Measurements from ENCODE around the gene C17orf67. TPM values are rescaled to one million over a fixed set of nuclear protein-coding genes. Genes with fewer than 3 reads are reported as not detected.
A peak's percentile ranks its signal among the peaks of the same experiment; 100 is the strongest.

Gene C17orf67
- total RNA-seq, 1 experiment from 2014 or later: 1.0 TPM

DNA sequence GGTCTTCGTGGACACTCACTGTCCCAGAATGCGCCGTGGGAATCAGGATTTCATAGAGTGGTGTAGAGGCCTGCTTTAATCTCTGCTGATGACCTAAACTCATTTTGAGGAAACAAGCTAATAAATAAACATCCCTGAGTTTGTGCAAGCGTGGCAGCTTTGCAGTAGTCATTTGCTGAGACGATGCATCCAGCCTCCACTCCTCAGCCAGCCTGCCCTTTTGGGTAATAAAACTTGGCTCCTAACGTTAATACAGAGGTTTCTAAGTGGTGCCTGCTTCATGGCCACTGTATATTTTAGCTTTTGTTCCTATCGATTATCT, 1.5 kb upstream of the C17orf67 start:
- WGBS (ENCODE audit: extremely low coverage, insufficient read length, low lambda C conversion rate): no CpG with 5 or more reads among the region's 7 CpGs
- H3K4me3 Mint-ChIP-seq: peak overlapping the region; percentile 80 to 90
- TF ChIP-seq, protein P1, sequence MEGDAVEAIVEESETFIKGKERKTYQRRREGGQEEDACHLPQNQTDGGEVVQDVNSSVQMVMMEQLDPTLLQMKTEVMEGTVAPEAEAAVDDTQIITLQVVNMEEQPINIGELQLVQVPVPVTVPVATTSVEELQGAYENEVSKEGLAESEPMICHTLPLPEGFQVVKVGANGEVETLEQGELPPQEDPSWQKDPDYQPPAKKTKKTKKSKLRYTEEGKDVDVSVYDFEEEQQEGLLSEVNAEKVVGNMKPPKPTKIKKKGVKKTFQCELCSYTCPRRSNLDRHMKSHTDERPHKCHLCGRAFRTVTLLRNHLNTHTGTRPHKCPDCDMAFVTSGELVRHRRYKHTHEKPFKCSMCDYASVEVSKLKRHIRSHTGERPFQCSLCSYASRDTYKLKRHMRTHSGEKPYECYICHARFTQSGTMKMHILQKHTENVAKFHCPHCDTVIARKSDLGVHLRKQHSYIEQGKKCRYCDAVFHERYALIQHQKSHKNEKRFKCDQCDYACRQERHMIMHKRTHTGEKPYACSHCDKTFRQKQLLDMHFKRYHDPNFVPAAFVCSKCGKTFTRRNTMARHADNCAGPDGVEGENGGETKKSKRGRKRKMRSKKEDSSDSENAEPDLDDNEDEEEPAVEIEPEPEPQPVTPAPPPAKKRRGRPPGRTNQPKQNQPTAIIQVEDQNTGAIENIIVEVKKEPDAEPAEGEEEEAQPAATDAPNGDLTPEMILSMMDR (conservative IDR thresholded peaks at IDR 0.05): no peak

More for the DNA sequence above, 1.5 kb upstream of the C17orf67 start:
- H3K23ac ChIP-seq (ENCODE audit: insufficient read length, low read depth, low read length): no peak overlapping the region
- no peaks in the 10 kb centered on the region; the same call in 1 of the 2 replicates for H3K79me2 ChIP-seq (ENCODE audit: insufficient read depth, low read length)
- no peak overlapping the region for H4K8ac ChIP-seq (replicated peaks; ENCODE audit: insufficient read length, low read depth, low read length)
- H2BK12ac ChIP-seq (ENCODE audit: insufficient read length, low read depth, low read length): no peak overlapping the region
- H3K4me2 ChIP-seq (ENCODE audit: insufficient read depth, insufficient read length, low read length): peak overlapping the region; percentile 86
- Mint-ChIP-seq H3K36me3 (ENCODE audit: insufficient read depth in 1 of 3, low read depth in 3 of 3) (peaks cover 10 to 19% (median 19%) of the 10 kb centered on the region in 3 experiments), H3K27ac (no peak overlapping the region), H3K4me1 (peaks cover 26 to 33% of the 10 kb centered on the region in 2 experiments), H3K27me3 (ENCODE audit: low read depth) (peaks cover 40% of the 10 kb centered on the region), H3K9me3 (no peaks in the 10 kb centered on the region; a peak in 1 of 5 replicates)
- H3K4ac ChIP-seq (ENCODE audit: low read depth, low read length): no peak overlapping the region
- DNase-seq: no peak
- no peak overlapping the region for H3K56ac ChIP-seq (ENCODE audit: insufficient read length, low read depth, low read length)
- H3K9ac ChIP-seq (ENCODE audit: extremely low read depth, insufficient read length, low read length): no peak overlapping the region
- no peak overlapping the region for H3K27ac ChIP-seq (ENCODE audit: insufficient read length, low read depth, low read length)
- H4K5ac ChIP-seq (ENCODE audit: insufficient read length, low read depth, low read length): no peak overlapping the region
- no peak overlapping the region for H2AK5ac ChIP-seq (ENCODE audit: insufficient read length, low read length)
- H3K23me2 ChIP-seq (ENCODE audit: insufficient read length, low read depth, low read length, poor library complexity, severe bottlenecking): peaks cover 15% of the 10 kb centered on the region
- H2BK20ac ChIP-seq (ENCODE audit: low read depth, low read length, poor library complexity, severe bottlenecking): no peak overlapping the region
- no peaks in the 10 kb centered on the region; the same call in 1 of the 2 replicates for H3K4me1 ChIP-seq (ENCODE audit: insufficient read depth, low read length)
- no peak overlapping the region for H4K91ac ChIP-seq (ENCODE audit: insufficient read length, low read depth, low read length)
- no peak overlapping the region for H2AFZ ChIP-seq (ENCODE audit: low read length)
- H3K14ac ChIP-seq (ENCODE audit: insufficient read depth, low read length): no peak overlapping the region
- H3T11ph ChIP-seq (ENCODE audit: low read length): no peak overlapping the region
- no peaks in the 10 kb centered on the region for H3K9me3 ChIP-seq (ENCODE audit: control insufficient read depth, low read depth, low read length)
- H3K18ac ChIP-seq (ENCODE audit: insufficient read length, low read depth, low read length): no peak overlapping the region
- H3K79me1 ChIP-seq (ENCODE audit: insufficient read depth, low read depth, low read length, poor library complexity, severe bottlenecking): no peaks in the 10 kb centered on the region
- H2BK120ac ChIP-seq (ENCODE audit: low read depth, low read length, poor library complexity, severe bottlenecking): no peak overlapping the region
- H3K27me3 ChIP-seq (ENCODE audit: insufficient read depth, low read length): peaks cover 5% of the 10 kb centered on the region; the same call in 1 of the 2 replicates
- no peaks in the 10 kb centered on the region for H4K20me1 ChIP-seq (ENCODE audit: control insufficient read depth, insufficient read depth, insufficient read length)
- no peak overlapping the region for H2BK5ac ChIP-seq (ENCODE audit: insufficient read length, low read length)
- no peak overlapping the region for H2BK15ac ChIP-seq (ENCODE audit: low read depth, low read length)

Measured in H9 (cell line).